ENCODE data around the gene RPS19BP1. TPM values are rescaled to one million over a fixed set of nuclear protein-coding genes. Genes with fewer than 3 reads are reported as not detected.

The RPS19BP1 gene
- total RNA-seq, 1 donor from 2014 or later = 67.7 TPM

DNA sequence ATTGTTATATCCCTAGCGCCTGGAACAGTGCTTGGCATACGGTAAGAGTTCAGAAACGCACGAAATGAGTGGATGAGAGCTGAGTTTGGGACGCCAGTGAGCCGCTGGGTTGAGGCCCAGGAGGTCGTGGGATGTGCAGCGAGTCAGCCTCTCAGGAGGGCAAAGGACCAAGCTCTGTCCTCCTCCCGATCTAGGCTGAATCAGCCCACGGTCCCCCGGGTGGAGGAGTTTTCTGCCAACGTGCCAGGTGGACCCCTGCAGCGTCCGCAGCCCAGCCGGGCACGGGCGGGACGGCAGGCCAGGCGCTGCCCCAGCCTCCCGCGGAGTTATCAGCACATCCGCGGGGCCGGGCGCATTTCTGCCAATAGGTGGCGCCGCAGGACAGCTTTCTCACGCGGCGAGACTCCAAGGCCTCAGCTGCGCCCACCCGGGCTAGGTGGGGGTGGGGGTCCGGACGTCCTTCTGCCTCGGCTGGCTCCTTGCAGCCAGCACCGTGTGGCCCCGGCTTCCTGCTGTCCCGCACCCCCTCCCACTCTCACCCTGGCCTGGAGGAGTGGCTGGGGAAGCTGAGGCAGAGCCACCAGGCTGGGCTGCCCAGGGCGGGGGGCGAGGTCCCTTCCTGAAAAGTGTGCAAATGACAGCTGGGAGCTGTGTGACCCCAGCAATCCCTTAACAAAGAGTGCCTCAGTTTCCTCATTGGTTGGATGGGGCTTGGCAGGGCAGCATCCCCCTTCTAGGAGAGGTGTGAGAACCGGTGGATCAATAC lies 2.2 kb upstream of the RPS19BP1 start:
- ChIA-PET CTCF (interaction anchor here (0.6 to 6.9 kb wide), 18 partner anchors 10 to 814 kb away, joined by 3 to 154 read pairs (median 3); partner anchors contain the start of genes ADSL and TAB1), POLR2A (interaction anchor here (0.5 to 3.9 kb wide), 6 partner anchors 9 to 1208 kb away, joined by 3 to 25 read pairs (median 5); no protein-coding TSS in a partner anchor)
- H3K36me3 Mint-ChIP-seq (ENCODE audit: low read depth) = peaks cover 21% of the 10 kb centered on the region
- peaks cover 33% of the 10 kb centered on the region for H3K4me1 Mint-ChIP-seq
- DNase-seq = peak; percentile 83
- no peaks in the 10 kb centered on the region for H3K9me3 Mint-ChIP-seq
- peak overlapping the region; percentile 32 for H3K4me3 Mint-ChIP-seq
- ATAC-seq (ENCODE audit: low read depth) = peak; percentile 10
- H3K27me3 Mint-ChIP-seq = no peaks in the 10 kb centered on the region
- TF ChIP-seq, protein P1, sequence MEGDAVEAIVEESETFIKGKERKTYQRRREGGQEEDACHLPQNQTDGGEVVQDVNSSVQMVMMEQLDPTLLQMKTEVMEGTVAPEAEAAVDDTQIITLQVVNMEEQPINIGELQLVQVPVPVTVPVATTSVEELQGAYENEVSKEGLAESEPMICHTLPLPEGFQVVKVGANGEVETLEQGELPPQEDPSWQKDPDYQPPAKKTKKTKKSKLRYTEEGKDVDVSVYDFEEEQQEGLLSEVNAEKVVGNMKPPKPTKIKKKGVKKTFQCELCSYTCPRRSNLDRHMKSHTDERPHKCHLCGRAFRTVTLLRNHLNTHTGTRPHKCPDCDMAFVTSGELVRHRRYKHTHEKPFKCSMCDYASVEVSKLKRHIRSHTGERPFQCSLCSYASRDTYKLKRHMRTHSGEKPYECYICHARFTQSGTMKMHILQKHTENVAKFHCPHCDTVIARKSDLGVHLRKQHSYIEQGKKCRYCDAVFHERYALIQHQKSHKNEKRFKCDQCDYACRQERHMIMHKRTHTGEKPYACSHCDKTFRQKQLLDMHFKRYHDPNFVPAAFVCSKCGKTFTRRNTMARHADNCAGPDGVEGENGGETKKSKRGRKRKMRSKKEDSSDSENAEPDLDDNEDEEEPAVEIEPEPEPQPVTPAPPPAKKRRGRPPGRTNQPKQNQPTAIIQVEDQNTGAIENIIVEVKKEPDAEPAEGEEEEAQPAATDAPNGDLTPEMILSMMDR (IDR thresholded peaks at IDR 0.05) = peak; percentile 71
- intact Hi-C loops (cut with micrococcal nuclease) = loop anchor here (1.0 to 5.0 kb wide), 5 partner anchors 406 to 878 kb away; partner anchors contain the start of gene CBX6
- no peak overlapping the region for H3K27ac Mint-ChIP-seq

DNA sequence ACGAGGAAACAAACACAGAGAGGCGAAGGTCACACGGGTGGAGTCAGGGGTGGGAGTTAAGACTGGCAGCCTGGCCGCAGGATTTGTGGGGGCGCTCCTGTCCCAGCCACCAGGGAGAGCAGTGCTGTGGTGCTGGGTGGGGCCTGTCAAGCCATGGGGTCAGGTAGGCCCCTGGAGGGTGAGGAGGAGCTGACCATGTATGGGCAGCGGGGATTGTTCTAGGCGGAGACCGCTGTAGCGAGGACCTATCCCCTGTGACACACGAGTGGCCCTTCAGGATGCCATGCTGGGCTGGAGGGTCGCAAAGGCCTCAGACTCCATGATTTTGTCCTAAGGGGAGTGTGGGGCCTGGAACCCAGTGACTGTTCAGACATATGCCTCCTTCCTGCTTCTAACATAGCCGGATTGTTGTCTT lies 1.6 kb upstream of the RPS19BP1 start:
- peaks cover 39% of the 10 kb centered on the region for H3K4me1 Mint-ChIP-seq
- no peak overlapping the region for H3K4me3 Mint-ChIP-seq
- TF ChIP-seq, protein P1 (IDR thresholded peaks at IDR 0.05) = no peak
- ATAC-seq (ENCODE audit: low read depth) (no peak), DNase-seq (no peak)
- ChIA-PET CTCF (interaction anchor here (0.9 to 6.9 kb wide), 12 partner anchors 11 to 815 kb away, joined by 3 to 154 read pairs (median 8); partner anchors contain the start of genes ADSL and TAB1), POLR2A (interaction anchor here (0.5 to 3.9 kb wide), 4 partner anchors 14 to 1208 kb away, joined by 3 to 25 read pairs (median 8); no protein-coding TSS in a partner anchor)
- H3K27ac Mint-ChIP-seq = no peak overlapping the region
- intact Hi-C loops (cut with micrococcal nuclease) = loop anchor here (1.0 to 5.0 kb wide), 5 partner anchors 407 to 878 kb away; partner anchors contain the start of gene CBX6
- H3K9me3 Mint-ChIP-seq = no peaks in the 10 kb centered on the region
- H3K36me3 Mint-ChIP-seq (ENCODE audit: low read depth) = peaks cover 28% of the 10 kb centered on the region
- H3K27me3 Mint-ChIP-seq = no peaks in the 10 kb centered on the region

DNA sequence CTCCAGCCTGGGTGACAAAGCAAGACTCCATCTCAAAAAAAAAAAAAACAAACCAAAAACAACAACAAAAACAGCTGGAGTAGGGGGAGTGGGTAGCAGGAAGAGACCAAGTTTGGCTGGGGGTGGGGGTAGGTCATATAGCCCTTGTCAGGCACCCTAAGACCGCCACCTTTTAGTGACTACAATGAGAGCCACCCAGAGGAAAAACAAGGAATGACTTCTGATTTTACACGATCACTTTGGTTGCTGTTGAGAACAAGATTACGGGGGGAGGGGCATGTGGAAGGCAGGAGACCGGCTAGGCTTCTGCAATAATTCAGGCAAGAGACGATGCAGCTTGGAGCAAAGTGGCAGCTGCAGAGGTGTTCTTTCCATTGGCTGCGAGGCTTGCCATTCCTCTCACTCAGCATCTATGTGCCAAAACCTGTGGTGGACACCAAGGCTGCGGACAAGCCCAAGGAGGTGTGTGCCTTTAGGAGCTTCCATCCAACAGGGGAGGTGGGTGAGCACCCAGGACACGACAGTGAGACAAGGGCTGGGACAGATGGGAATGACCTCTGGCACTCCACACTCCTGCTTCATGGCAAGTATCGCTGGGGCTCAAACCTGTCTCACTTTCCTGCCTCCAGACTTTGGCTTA lies 1.7 kb downstream of the RPS19BP1 start:
- DNase-seq = no peak

DNA sequence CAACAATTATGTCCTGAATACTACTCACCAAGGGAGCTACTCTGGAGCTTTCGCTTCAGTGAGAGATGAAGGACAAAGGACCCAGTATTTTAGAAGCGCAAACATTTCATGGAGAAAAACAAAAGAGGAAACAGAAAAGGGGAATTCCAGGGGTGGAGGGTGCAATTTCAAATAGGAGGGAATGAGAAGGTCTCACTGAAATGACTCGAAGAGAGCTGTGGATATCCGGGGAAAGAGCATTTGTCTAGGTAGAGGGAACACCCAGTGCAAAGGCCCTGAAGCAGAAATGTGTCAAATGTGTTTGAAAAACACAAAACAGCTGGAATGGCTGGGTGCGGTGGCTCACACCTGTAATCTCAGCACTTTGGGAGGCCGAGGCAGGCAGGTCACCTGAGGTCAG lies 2.4 kb downstream of the RPS19BP1 start:
- intact Hi-C loops (cut with micrococcal nuclease) = loop anchor here (5.0 kb wide), 2 partner anchors 658 to 882 kb away; partner anchors contain the start of gene CBX6

More for the DNA sequence above, 1.7 kb downstream of the RPS19BP1 start:
- Mint-ChIP-seq H3K27me3 (no peaks in the 10 kb centered on the region), H3K4me3 (peak overlapping the region; percentile 96), H3K27ac (peak overlapping the region; percentile 69), H3K4me1 (peaks cover 69% of the 10 kb centered on the region), H3K9me3 (no peaks in the 10 kb centered on the region), H3K36me3 (ENCODE audit: low read depth) (peaks cover 47% of the 10 kb centered on the region)
- no peak for ATAC-seq (ENCODE audit: low read depth)
- TF ChIP-seq, protein P1 (IDR thresholded peaks at IDR 0.05) = no peak
- intact Hi-C loops (cut with micrococcal nuclease) = loop anchor here (5.0 kb wide), 2 partner anchors 659 to 881 kb away; partner anchors contain the start of gene CBX6
- CTCF ChIA-PET = interaction anchor here (0.7 to 4.8 kb wide), 16 partner anchors 10 to 513 kb away, joined by 3 to 42 read pairs (median 3); partner anchors contain the start of genes ATF4 and RPL3
- POLR2A ChIA-PET = interaction anchor here (0.5 to 6.6 kb wide), 13 partner anchors 8 to 555 kb away, joined by 3 to 111 read pairs (median 4); partner anchors contain the start of genes ATF4, MIEF1, RPL3 and TAB1

More for the DNA sequence above, 2.4 kb downstream of the RPS19BP1 start:
- H3K27ac Mint-ChIP-seq = peak overlapping the region; percentile 85
- H3K36me3 Mint-ChIP-seq (ENCODE audit: low read depth) = peaks cover 53% of the 10 kb centered on the region
- DNase-seq (no peak), ATAC-seq (ENCODE audit: low read depth) (no peak)
- TF ChIP-seq, protein P1 (IDR thresholded peaks at IDR 0.05) = no peak
- H3K27me3 Mint-ChIP-seq = no peaks in the 10 kb centered on the region
- H3K4me1 Mint-ChIP-seq = peaks cover 76% of the 10 kb centered on the region
- ChIA-PET POLR2A (interaction anchor here (0.6 to 6.6 kb wide), 11 partner anchors 10 to 816 kb away, joined by 3 to 111 read pairs (median 4); partner anchors contain the start of genes ATF4, MIEF1, RPL3 and TAB1), CTCF (interaction anchor here (0.7 to 4.8 kb wide), 15 partner anchors 10 to 502 kb away, joined by 3 to 42 read pairs (median 7); partner anchors contain the start of genes ATF4 and RPL3)
- no peaks in the 10 kb centered on the region for H3K9me3 Mint-ChIP-seq
- peak overlapping the region; percentile 74 for H3K4me3 Mint-ChIP-seq

Data from activated B cell treated with CpG ODN at 0.5 μM for 24 hours (primary cell).